Choroid plexus epithelial cell (primary cell): ENCODE data around the gene ANXA3.
A peak's percentile ranks its signal among the peaks of the same experiment; 100 is the strongest.

Experiments used
- DNase-seq: peaks from one replicate; pipeline ENCODE4 v3.0.0-alpha.2; 2010; ENCODE audit warnings: low read depth
- H3K4me3 ChIP-seq: 2 replicates; pipeline ENCODE4 v1.5.1; 2011; ENCODE audit warnings: low read depth, mild to moderate bottlenecking, control low read depth, low read length, moderate library complexity
- TF ChIP-seq, protein P1 (sequence below): conservative IDR thresholded peaks from 2 replicates; pipeline ENCODE4 v1.5.1; 2011; ENCODE audit warnings: low read depth, mild to moderate bottlenecking, control low read depth, inconsistent platforms, low read length, moderate library complexity

ANXA3 gene

DNA sequence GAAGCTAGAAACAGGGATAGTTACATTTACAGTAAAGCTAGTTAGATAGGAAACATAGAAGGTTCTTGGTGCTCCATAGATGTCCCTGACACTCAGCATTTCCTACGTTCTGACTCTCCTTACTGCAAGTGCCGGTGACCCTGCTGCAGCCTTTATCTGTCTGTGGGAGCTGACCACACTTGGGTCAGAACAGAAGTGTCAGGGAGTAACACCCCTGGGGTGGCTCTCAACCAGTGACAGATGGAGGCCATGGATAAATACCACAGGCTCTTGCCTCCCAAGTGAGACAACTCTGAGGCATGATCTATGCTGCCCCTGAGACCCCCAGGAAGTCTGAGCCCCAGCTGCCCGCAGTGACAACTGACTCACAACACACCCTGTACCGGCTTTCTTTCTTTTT lies 69.8 kb downstream of the ANXA3 start:
- TF ChIP-seq, protein P1, sequence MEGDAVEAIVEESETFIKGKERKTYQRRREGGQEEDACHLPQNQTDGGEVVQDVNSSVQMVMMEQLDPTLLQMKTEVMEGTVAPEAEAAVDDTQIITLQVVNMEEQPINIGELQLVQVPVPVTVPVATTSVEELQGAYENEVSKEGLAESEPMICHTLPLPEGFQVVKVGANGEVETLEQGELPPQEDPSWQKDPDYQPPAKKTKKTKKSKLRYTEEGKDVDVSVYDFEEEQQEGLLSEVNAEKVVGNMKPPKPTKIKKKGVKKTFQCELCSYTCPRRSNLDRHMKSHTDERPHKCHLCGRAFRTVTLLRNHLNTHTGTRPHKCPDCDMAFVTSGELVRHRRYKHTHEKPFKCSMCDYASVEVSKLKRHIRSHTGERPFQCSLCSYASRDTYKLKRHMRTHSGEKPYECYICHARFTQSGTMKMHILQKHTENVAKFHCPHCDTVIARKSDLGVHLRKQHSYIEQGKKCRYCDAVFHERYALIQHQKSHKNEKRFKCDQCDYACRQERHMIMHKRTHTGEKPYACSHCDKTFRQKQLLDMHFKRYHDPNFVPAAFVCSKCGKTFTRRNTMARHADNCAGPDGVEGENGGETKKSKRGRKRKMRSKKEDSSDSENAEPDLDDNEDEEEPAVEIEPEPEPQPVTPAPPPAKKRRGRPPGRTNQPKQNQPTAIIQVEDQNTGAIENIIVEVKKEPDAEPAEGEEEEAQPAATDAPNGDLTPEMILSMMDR: no peak
- no peak overlapping the region for H3K4me3 ChIP-seq
- DNase-seq: no peak

DNA sequence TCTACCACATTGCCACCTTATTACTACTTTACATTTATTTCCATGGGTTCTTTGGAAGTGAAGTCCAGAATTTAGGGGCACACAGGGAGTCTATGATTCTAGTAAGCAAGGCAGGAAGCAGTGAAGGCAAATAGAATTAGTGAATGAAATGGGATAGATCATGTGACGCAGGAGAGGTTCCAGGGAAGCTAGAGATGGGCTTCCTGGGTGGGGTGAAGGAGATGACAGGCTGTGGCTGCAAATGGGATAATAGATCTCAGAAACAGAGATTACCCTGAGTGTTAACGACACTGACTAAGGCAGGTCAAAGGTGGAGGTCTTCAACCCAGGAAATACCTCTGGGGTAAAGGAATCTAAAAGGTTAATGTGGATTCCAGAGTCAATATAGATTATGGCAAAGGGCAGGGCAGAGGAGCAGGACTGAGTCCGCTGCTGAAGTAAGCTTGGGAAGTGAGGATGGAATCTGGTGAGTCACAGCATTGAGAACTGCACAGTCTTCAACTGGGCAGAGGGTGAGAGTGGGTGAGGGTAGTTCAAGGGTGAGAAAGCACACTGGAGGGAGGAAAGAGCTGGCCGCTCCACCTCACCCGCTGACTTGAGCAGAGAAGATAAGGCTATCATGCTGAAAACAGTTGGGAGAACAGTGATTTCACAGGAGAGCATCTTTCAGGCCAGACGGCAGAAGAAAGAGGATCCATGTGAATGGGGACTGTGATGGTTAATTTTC lies 70.8 kb downstream of the ANXA3 start:
- DNase-seq: peak; percentile 63
- TF ChIP-seq, protein P1: no peak
- no peak overlapping the region for H3K4me3 ChIP-seq

DNA sequence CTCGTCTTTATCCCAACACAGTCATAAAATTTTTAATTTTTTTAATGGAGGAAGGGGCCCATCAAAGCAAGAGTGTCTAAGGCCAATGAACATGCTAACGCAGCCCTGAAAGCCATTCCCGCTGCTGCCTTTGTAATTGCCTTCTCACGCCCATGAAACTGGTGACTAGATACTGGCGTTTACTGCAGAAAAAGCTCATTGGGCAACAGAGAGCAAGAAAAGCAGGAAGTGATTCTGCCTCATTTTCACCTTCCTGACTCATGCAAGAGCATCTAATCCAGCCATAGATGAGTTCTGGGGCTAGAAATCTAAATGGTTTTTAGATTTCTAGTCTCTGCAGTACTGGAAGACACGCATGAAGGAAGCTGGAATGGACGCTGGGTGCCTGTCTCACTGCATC lies 72.5 kb downstream of the ANXA3 start:
- DNase-seq: no peak
- no peak overlapping the region for H3K4me3 ChIP-seq
- TF ChIP-seq, protein P1: no peak

DNA sequence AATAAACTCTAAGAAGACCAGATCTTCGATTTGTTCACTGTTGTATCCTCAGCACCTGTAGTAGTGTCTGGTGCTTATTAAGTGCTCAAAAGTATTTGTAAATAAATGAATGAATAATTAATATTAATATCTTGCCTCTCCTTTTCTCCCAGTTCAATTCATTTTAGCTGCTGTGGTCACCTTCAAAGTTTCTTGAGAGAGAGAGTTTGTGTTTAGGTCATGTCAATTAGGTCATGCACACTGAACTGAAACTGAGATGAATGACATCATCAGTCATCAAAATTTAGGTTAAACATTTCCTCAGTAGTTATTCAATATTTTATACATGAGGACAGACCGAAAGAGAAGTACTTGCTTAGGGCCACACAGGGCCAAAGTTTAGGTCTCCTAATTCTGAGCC lies 73.5 kb downstream of the ANXA3 start:
- TF ChIP-seq, protein P1: no peak
- H3K4me3 ChIP-seq: no peak overlapping the region
- no peak for DNase-seq

DNA sequence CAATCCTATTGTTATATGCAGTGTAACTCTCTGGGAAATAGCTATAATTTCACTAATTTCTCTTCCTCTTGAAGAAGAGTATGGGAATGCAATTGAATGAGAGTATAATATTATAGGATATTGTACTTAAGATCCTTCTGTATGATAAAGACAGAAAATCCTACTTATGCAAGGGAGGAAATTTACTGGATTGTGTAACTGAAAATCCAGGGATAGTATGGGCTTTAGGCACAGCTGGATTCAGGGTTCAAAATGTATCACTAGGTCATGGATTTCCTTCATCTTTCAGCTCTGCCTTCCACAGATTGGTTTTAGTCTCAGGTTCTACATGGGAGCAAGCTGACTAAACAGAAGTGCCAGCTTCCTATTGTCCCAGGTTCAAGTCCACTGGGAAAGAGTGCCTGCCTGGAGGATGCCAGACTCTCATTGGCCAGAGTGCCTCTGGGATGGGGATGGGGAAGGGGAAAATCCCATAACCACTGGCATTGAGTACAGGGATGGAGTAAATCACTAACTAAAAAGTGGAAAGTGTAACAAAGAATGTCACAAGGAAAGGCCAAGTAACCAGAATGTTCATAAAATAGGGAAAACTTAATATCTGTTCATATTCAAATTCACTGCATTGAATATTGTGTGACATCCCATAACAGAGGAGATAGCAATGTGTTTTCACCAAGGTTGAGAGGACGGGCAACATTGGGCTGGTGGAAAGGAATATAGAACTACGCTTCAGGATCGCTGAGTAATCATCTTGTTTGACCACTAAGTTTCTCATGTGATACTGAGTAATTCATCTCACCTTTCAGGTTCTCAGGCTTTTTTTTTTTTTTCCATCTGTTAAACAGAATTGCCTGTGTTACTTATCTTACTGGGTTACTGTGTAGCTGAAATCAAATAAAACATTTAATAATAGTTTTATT lies 75.7 kb downstream of the ANXA3 start:
- TF ChIP-seq, protein P1: no peak
- no peak overlapping the region for H3K4me3 ChIP-seq
- DNase-seq: no peak

DNA sequence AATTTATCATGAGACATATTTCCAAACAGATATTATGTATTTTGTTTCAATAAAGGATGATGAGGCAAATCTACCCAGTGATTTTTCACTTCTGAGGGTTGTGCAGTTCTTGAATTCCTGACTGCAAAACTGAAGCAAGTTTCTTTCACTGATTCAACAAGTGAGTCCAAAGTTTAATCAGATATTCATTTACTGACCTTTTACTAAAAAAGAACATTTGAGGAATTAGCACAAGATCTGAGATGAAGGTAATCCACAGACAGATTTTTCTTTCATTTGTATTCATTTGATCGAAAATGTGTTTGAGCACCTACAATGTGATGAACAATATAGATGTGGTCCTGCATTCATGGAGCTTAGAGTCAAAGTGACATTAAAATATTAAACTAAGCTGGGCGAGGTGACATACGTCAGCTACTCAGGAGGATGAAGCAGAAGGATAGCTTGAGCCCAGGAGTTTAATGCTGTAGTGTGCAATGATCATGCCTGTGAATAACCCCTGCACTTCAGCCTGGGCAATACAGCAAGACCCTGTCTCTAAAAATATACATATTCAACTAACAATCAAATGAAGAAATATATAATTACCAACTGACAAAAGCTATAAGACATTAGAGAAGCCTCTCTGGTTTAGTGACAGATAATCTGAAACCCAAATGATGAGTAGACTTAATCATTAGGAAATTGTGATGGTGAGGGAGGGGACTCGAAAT lies 76.6 kb downstream of the ANXA3 start:
- H3K4me3 ChIP-seq: no peak overlapping the region
- TF ChIP-seq, protein P1: no peak
- DNase-seq: no peak
